D341Med (cell line): Measurements from ENCODE around the gene CCDC83.
"Not testable (repeated sequence)": the region's sequence is repeated elsewhere in the genome, so short reads cannot be mapped to it uniquely, and the experiment has no call there.

Experiments used
- DNase-seq: peaks from one replicate; pipeline ENCODE4 v3.0.0; 2012; ENCODE audit warnings: low spot score

CCDC83 gene

DNA sequence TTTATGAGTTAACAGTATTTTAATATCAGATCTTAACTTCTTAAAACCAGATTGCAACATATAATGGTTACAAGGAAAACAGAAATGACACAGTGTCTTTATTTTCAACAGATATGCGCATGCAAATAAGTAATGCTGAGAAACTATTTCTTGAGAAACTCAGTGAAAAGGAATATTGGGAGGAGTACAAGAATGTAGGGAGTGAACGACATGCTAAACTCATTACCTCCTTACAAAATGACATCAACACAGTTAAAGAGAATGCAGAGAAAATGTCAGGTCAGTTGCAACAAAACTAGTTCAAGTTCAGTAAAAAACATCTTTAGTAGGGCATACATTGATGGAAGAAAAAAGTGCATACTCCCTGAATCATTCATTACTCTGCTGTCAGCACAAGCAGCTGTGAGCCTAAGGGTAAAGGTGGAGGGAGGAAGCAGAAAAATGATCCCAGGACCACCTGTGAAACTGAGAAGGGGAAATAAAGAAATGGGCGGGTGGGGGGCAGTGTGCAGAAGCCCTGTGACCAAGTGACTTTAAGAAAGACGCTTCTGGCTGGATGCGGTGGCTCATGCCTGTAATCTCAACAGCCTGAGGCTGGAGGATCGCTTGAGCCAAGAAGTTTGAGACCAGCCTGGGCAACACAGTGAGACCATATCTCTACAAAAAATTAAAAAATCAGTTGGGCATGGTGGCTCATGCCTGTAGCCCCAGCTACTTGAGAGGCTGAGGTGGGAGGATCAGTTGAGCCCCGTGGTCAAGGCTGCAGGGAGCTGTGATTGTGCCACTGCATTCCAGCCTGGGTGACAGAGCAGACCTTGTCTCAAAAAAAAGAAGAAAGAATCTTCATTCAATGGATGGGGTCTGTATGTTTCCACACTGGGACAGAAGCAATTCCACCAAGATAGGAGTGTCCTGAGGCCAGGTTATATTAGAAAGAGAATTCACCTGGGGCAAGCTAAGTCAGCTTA, 31.2 kb downstream of the CCDC83 start:
- no peak for DNase-seq

- DNase-seq = no peak
These were observed 33.9 kb downstream of the CCDC83 start for GRCh38 chr11:85889108-85889507.

DNA sequence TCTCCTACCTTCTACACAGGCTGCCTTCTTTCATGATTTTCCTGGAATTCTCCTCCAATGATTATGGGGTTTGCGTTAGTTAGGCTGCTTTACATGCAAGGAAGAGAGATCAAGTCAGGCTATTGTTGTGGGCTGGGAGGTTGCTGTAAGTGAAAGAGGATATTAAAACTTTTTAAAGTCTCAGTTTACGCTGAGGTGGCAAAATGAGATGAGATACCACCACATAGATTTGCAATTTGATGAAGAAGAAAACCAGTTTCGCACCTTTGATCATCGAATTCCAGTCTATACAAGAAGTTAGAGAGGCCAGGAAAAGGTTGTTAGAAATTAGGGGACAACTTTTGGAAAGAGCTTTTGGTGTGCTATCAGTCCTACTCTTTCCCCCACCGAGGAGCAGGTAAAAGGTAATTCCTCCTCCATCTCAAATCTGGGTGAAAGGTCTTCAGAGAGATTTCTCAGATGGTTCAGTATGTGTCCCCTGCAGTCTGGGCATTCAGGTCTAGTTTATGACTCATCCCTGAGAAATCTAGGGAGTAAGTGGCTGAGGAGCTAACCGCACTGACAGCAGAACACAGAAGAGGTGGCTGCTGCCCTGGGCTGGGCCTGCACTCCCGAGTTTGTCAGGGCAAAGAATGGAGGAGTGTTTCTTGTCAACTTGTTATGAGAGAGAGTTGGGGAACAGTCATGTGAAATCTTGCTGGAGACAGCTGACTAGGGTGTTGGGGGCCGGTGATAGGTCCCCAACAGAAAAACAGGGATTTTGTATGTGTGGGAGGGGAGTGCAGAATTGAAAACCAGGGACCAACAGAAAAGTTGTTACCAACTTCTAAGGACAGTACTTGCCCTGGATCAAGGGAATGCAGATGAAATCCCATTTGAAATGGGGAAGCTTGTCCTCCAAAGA, 34.7 kb downstream of the CCDC83 start:
- DNase-seq = no peak

GRCh38 chr11:85893395-85893794, 38.2 kb downstream of the CCDC83 start:
- no peak for DNase-seq

DNA sequence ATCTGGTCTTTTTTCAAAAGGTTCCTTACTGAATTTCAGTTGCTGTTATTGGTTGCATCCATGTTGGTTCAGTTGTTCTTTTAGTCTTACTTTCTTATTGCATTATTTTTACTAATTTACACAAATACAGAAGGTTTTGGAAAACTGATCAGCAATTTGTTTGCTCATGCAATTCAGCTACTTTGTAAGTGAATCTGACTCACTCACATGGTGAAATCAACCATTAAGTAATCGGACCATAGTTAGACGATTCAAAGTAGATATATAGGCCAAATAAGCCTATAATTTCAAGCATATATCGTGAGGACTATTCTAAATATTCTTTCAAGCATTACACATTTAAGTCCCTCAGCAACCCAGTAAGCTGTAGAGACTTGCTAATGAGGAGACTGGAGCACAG, 41.7 kb downstream of the CCDC83 start:
- no peak for DNase-seq

DNA sequence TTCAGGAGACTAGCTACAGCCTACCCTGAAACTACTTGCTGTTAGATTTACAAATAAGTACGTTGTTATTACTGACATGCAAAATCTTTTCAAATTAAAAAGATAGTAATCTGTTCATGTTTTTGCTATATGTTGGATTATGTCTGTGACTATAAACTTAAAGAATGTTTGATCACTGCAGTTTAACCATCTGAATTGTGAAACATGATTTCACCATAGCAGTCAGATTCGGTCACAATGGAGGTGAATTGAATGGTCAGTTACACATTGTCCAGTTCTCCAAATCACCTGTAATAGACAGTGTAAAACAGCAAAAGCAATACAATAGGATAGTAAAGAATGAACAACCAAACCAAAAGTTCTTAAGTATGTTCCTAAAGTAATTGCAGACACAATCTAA, 43.3 kb downstream of the CCDC83 start:
- no peak for DNase-seq

- DNase-seq = no peak
These were observed 47.2 kb downstream of the CCDC83 start for GRCh38 chr11:85902353-85902752.

- no peak for DNase-seq
These were observed 48.2 kb downstream of the CCDC83 start for GRCh38 chr11:85903406-85903805.

GRCh38 chr11:85903811-85904210, 48.6 kb downstream of the CCDC83 start:
- DNase-seq = no peak

DNA sequence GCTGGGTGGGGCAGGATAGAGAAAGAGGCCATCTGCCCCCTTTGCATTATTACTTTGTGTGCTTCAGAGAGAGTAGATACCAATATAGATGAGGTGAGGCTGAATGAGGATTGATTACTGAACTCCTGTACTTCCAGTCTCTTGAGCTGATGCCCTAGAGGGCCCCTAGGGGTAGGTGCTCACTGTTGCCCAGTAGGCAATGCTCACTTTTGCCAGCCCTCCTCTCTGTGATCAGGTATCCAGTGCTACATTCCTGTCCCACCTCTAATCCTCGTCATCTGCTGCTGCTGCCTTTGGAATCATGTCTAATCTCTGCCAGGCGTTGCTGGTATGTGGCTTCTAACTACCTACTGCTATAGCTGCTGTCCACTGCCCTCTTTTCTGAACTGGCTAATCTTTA, 57.2 kb downstream of the CCDC83 start:
- DNase-seq = no peak

DNA sequence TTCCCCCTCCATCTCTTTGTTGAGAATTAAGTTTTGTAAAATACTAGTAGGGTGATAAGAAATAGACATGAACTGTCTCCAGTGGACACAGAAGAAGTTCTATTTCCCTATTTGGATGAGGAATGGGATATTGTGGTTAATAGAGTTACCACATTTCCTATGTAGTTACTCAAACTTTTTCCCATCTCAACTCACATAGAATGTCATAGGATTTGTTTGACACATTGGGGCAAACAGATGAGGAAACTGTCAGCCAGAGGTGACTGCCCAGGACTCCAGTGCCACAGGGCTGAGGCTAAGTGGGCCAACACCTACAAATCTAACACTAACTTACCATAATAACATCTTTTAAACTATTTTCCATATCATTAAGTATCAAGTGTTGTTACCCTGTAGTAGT, 58.3 kb downstream of the CCDC83 start:
- no peak for DNase-seq

GRCh38 chr11:85914425-85914824, 59.2 kb downstream of the CCDC83 start:
- no peak for DNase-seq

- DNase-seq = peak; percentile 18
These were observed 64.0 kb downstream of the CCDC83 start for GRCh38 chr11:85918910-85919794.

GRCh38 chr11:85922367-85922766, 67.2 kb downstream of the CCDC83 start:
- DNase-seq = no peak

DNA sequence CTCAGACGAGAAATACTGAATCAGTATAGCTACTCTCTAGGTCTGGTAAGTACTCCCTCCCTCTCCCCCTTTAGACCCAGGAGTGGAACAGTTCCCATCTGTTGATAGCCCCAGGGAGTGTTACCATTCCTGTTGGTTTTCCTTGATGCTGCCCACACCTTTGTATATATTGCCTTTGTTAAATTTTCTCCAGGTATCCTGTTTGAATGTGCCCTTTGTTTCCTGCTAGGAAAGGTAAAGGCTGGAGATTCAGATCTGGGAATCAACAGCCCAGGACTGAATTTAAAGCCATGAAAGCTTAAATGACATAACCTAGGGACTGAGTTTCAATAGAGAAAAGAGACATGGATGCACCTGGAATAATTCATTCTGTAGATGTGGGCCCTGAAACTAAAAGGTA, 68.3 kb downstream of the CCDC83 start:
- no peak for DNase-seq

DNA sequence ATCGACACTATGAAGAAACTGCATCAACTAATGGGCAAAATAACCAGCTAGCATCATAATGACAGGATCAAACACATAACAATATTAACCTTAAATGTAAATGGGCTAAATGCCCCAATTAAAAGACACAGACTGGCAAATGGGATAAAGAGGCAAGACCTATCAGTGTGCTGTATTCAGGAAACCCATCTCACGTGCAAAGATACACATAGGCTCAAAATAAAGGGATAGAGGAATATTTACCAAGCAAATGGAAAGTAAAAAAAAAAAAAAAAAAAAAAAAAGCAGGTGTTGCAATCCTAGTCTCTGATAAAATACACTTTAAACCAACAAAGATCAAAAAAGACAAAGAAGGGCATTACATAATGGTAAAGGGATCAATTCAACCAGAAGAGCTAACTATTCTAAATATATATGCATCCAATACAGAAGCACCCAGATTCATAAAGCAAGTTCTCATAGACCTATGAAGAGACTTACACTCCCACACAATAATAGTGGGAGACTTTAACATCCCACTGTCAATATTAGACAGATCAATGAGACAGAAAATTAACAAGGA, 71.6 kb downstream of the CCDC83 start:
- DNase-seq = not testable (repeated sequence)

DNA sequence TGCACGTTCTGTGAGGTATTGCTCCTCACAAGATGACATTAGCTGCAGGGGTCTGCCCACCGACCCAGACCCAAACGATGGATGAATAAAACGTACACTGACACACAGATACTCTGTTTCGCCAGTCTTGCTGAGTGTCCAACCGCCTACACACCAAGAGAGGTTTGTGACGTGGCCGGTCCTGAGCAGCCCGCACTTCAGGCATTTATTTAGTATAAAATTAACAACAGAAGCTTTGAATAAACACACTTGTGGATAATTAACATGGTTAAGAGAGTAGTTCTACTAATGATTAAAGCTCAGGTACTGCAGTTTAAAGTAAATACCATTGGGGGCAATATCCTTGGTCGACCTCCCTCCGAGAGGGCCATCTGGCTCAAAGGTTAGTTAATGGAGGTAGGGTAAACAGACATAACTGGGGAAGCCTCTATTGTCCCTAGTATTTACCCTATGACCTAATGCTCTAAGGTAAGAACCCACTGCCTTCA, 75.7 kb downstream of the CCDC83 start:
- DNase-seq = no peak

DNA sequence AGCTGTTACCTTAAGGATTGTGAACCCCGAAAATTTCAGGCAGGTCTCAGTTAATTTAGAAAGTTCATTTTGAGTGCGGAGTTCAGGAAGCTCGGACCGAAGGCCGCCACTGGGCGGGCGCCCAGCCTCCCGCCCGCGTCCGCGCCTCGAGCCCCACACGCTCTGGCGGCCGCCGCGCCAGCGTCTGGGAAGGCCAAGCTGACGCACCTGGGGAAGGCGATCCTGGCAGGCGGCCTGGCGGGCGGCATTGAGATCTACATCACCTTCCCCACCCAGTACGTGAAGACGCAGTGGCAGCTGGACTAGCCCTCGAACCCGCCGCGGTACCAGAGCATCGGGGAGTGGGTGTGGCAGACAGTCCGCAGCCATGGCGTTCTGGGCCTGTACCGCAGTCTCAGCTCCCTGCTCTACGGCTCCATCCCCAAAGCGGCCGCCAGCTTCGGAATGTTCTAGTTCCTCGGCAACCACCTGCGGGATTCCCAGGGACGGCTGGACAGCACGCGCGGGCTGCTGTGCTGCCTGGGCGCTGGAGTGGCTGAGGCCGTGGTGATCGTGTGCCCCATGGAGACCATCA, 79.5 kb downstream of the CCDC83 start:
- DNase-seq = no peak

DNA sequence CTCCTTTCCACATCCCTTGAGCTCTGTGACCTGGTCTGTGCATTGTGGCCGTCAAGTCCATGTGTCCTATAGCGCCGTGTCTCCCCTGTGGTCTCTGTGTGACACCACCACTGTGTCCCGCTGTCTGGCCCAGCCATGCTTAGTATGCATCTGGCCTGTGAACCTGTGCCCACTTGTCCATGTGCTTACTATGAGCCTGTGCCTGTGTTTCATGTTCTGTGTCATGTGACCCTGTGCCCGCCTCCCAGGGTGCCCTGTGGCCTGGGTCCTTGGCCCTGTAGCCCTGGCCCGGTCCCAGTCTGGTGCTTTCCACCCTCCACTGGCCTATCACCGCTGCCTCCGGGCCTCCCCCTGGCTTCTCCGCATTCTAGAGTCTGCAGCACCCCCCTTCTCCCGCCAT, 80.6 kb downstream of the CCDC83 start:
- DNase-seq = no peak

GRCh38 chr11:85937835-85938234, 82.7 kb downstream of the CCDC83 start:
- no peak for DNase-seq
